Left hindlimb (tissue), 1 donor: ENCODE measurements around the gene TMPRSS15.
"Not testable (repeated sequence)": the region's sequence is repeated elsewhere in the genome, so short reads cannot be mapped to it uniquely, and the experiment has no call there.

Experiments used
- DNase-seq: peaks from one replicate; pipeline ENCODE4 v3.0.0-alpha.2; 2018

TMPRSS15 gene

GRCh38 chr21:18403735-18404450 is at the start of gene TMPRSS15:
TSS of gene TMPRSS15 (minus strand) at chr21:18403785. CDS start at chr21:18403622, 163 bp downstream.
- DNase-seq = no peak

GRCh38 chr21:18451670-18452069 is 48.1 kb upstream of the TMPRSS15 start:
- DNase-seq = no peak

GRCh38 chr21:18449605-18450550 is 46.3 kb upstream of the TMPRSS15 start:
- no peak for DNase-seq

GRCh38 chr21:18443701-18444100 is 40.1 kb upstream of the TMPRSS15 start:
- DNase-seq = no peak

GRCh38 chr21:18443085-18443484 is 39.5 kb upstream of the TMPRSS15 start:
- DNase-seq = no peak

GRCh38 chr21:18430341-18430740 is 26.8 kb upstream of the TMPRSS15 start:
- no peak for DNase-seq

- no peak for DNase-seq
These were observed 20.7 kb upstream of the TMPRSS15 start for GRCh38 chr21:18424276-18424675.

- no peak for DNase-seq
These were observed 13.7 kb upstream of the TMPRSS15 start for GRCh38 chr21:18417141-18417790.

- no peak for DNase-seq
These were observed 8.0 kb upstream of the TMPRSS15 start for GRCh38 chr21:18411565-18411964.

- no peak for DNase-seq
These were observed 6.0 kb upstream of the TMPRSS15 start for GRCh38 chr21:18409579-18409978.

- no peak for DNase-seq
These were observed 4.7 kb downstream of the TMPRSS15 start for GRCh38 chr21:18398843-18399242.

GRCh38 chr21:18387994-18388393 is 15.6 kb downstream of the TMPRSS15 start:
- DNase-seq = no peak

- no peak for DNase-seq
These were observed 18.8 kb downstream of the TMPRSS15 start for GRCh38 chr21:18384771-18385170.

GRCh38 chr21:18382934-18383619 is 20.5 kb downstream of the TMPRSS15 start:
- DNase-seq = not testable (repeated sequence)

GRCh38 chr21:18382141-18382540 is 21.4 kb downstream of the TMPRSS15 start:
- DNase-seq = no peak

GRCh38 chr21:18373606-18374005 is 30.0 kb downstream of the TMPRSS15 start:
- no peak for DNase-seq

GRCh38 chr21:18370301-18370700 is 33.3 kb downstream of the TMPRSS15 start:
- DNase-seq = no peak

- DNase-seq = no peak
These were observed 34.5 kb downstream of the TMPRSS15 start for GRCh38 chr21:18369115-18369514.

GRCh38 chr21:18368205-18368604 is 35.4 kb downstream of the TMPRSS15 start:
- DNase-seq = no peak

GRCh38 chr21:18356801-18357200 is 46.8 kb downstream of the TMPRSS15 start:
- DNase-seq = no peak

- no peak for DNase-seq
These were observed 48.6 kb downstream of the TMPRSS15 start for GRCh38 chr21:18354947-18355346.

- no peak for DNase-seq
These were observed 53.4 kb downstream of the TMPRSS15 start for GRCh38 chr21:18350216-18350615.

GRCh38 chr21:18349468-18349867 is 54.1 kb downstream of the TMPRSS15 start:
- no peak for DNase-seq
